ENCODE data around the gene RFPL1.

RFPL1 gene

DNA sequence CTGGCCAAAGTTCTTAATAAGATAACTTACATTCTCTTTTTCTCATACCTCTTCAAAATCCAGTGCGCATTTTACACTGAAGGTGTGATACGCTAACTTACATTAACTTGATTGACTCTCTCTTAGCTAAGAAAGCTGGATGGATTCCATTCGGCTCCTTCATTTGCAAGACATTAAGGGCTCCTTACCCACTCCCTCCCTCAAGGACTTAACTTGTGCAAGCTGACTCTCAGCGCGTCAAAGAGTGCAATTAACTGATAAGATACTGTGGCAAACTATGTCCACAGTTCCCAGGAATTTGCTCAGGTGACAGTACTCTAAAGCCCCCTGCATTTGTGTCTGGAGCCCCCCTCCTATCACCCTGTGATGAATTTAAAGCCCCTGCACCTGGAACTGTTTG is 6.4 kb upstream of the RFPL1 start:
- H3K27me3 ChIP-seq (ENCODE audit: insufficient read depth, poor library complexity, severe bottlenecking) = peaks cover 7% of the 10 kb centered on the region
- no peak overlapping the region for H3K4me3 ChIP-seq (replicated peaks; ENCODE audit: insufficient read depth, low read length)
- no peak for DNase-seq (ENCODE audit: low read depth in 1 of 2, low spot score in 1 of 2)
- H3K27ac ChIP-seq (replicated peaks) = no peak overlapping the region
- TF ChIP-seq, protein P1, sequence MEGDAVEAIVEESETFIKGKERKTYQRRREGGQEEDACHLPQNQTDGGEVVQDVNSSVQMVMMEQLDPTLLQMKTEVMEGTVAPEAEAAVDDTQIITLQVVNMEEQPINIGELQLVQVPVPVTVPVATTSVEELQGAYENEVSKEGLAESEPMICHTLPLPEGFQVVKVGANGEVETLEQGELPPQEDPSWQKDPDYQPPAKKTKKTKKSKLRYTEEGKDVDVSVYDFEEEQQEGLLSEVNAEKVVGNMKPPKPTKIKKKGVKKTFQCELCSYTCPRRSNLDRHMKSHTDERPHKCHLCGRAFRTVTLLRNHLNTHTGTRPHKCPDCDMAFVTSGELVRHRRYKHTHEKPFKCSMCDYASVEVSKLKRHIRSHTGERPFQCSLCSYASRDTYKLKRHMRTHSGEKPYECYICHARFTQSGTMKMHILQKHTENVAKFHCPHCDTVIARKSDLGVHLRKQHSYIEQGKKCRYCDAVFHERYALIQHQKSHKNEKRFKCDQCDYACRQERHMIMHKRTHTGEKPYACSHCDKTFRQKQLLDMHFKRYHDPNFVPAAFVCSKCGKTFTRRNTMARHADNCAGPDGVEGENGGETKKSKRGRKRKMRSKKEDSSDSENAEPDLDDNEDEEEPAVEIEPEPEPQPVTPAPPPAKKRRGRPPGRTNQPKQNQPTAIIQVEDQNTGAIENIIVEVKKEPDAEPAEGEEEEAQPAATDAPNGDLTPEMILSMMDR (IDR thresholded peaks at IDR 0.05; ENCODE audit: insufficient read depth, low read length) = no peak
- TF ChIP-seq GABPA (IDR thresholded peaks at IDR 0.05; ENCODE audit: low read depth) (no peak), SPI1 (IDR thresholded peaks at IDR 0.05; ENCODE audit: borderline replicate concordance, low read depth) (no peak), POLR2AphosphoS5 (IDR thresholded peaks at IDR 0.05; ENCODE audit: low read depth) (no peak)
- TF ChIP-seq, protein P2, sequence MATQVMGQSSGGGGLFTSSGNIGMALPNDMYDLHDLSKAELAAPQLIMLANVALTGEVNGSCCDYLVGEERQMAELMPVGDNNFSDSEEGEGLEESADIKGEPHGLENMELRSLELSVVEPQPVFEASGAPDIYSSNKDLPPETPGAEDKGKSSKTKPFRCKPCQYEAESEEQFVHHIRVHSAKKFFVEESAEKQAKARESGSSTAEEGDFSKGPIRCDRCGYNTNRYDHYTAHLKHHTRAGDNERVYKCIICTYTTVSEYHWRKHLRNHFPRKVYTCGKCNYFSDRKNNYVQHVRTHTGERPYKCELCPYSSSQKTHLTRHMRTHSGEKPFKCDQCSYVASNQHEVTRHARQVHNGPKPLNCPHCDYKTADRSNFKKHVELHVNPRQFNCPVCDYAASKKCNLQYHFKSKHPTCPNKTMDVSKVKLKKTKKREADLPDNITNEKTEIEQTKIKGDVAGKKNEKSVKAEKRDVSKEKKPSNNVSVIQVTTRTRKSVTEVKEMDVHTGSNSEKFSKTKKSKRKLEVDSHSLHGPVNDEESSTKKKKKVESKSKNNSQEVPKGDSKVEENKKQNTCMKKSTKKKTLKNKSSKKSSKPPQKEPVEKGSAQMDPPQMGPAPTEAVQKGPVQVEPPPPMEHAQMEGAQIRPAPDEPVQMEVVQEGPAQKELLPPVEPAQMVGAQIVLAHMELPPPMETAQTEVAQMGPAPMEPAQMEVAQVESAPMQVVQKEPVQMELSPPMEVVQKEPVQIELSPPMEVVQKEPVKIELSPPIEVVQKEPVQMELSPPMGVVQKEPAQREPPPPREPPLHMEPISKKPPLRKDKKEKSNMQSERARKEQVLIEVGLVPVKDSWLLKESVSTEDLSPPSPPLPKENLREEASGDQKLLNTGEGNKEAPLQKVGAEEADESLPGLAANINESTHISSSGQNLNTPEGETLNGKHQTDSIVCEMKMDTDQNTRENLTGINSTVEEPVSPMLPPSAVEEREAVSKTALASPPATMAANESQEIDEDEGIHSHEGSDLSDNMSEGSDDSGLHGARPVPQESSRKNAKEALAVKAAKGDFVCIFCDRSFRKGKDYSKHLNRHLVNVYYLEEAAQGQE (IDR thresholded peaks at IDR 0.05; ENCODE audit: insufficient replicate concordance, low read depth) = no peak

DNA sequence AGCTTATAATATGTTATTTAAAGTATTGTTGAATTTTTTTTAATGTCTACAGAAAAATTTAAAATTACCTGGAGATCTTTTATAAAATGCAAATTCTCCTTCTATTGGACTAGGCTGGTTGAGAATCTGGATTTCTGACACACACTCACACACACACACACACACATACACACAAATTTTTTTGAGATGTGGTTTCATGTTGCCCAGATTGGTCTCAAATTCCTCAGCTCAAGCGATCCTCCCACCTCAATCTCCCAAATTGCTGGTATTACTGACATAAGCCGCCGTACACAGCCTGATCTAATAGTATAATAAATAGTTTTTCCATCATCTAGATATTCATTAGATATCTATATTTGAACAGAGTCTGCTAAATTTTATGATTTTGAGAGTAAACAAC is 4.5 kb upstream of the RFPL1 start:
- Histone ChIP-seq H3K27ac (replicated peaks) (no peak overlapping the region), H3K4me3 (replicated peaks; ENCODE audit: insufficient read depth, low read length) (no peak overlapping the region), H3K27me3 (ENCODE audit: insufficient read depth, poor library complexity, severe bottlenecking) (peaks cover 2% of the 10 kb centered on the region)
- TF ChIP-seq GABPA (IDR thresholded peaks at IDR 0.05; ENCODE audit: low read depth) (no peak), SPI1 (IDR thresholded peaks at IDR 0.05; ENCODE audit: borderline replicate concordance, low read depth) (no peak), POLR2AphosphoS5 (IDR thresholded peaks at IDR 0.05; ENCODE audit: low read depth) (no peak)
- TF ChIP-seq, protein P1 (IDR thresholded peaks at IDR 0.05; ENCODE audit: insufficient read depth, low read length) = no peak
- TF ChIP-seq, protein P2 (IDR thresholded peaks at IDR 0.05; ENCODE audit: insufficient replicate concordance, low read depth) = no peak
- DNase-seq (ENCODE audit: low read depth in 1 of 2, low spot score in 1 of 2) = no peak

DNA sequence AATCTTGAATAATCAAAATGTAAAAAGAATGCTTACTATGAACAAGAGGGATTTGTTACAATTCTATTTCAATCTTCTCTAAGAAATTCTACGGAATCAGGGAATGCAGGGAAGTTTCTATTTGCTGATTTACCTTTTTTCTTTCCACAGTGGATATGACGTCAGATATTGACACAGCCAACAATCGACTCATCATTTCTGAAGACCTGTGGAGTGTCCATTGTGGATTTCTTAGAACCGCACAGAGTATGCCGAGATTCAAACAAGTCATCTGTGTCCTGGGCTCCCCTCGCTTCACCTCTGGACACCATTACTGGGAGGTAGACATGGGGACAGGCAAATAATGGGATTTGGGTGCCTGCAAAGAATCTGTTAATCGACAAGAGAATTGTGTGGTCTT is 4.1 kb upstream of the RFPL1 start:
- TF ChIP-seq, protein P2 (IDR thresholded peaks at IDR 0.05; ENCODE audit: insufficient replicate concordance, low read depth) = no peak
- no peak for TF ChIP-seq SPI1 (IDR thresholded peaks at IDR 0.05; ENCODE audit: borderline replicate concordance, low read depth)
- no peak for TF ChIP-seq GABPA (IDR thresholded peaks at IDR 0.05; ENCODE audit: low read depth)
- TF ChIP-seq, protein P1 (IDR thresholded peaks at IDR 0.05; ENCODE audit: insufficient read depth, low read length) = no peak
- no peak for TF ChIP-seq POLR2AphosphoS5 (IDR thresholded peaks at IDR 0.05; ENCODE audit: low read depth)
- DNase-seq (ENCODE audit: low read depth in 1 of 2, low spot score in 1 of 2) = no peak
- Histone ChIP-seq H3K4me3 (replicated peaks; ENCODE audit: insufficient read depth, low read length) (no peak overlapping the region), H3K27ac (replicated peaks) (no peak overlapping the region), H3K27me3 (ENCODE audit: insufficient read depth, poor library complexity, severe bottlenecking) (peaks cover 2% of the 10 kb centered on the region)

Data from HL-60 (cell line).